ENCODE data around the gene TLR3.

TLR3 gene

GRCh38 chr4:186067757-186068385 is 1.1 kb upstream of the TLR3 start:
- ChIA-PET POLR2A (no interaction called here), CTCF (interaction anchor here (0.7 to 3.5 kb wide), 11 partner anchors 9 to 525 kb away, joined by 3 to 52 read pairs (median 4); no protein-coding TSS in a partner anchor)
- Histone ChIP-seq H3K4me1 (ENCODE audit: control extremely low read depth in 1 of 4, control insufficient read depth in 4 of 4, insufficient read depth in 4 of 4, low read length in 3 of 4) (peaks cover 8 to 14% (median 10%) of the 10 kb centered on the region in 4 experiments), H3K27ac (ENCODE audit: insufficient read depth in 1 of 2, low read depth in 1 of 2, low read length in 2 of 2, poor library complexity in 1 of 2, severe bottlenecking in 2 of 2) (no peak overlapping the region), H3K36me3 (ENCODE audit: control insufficient read depth in 4 of 4, insufficient read depth in 4 of 4, low read length in 3 of 4) (no peaks in the 10 kb centered on the region), H3K27me3 (replicated peaks in 2 of 5; ENCODE audit: control insufficient read depth in 4 of 5, insufficient read depth in 5 of 5, low read length in 4 of 5) (no peaks in the 10 kb centered on the region), H3K4me3 (ENCODE audit: control insufficient read depth in 1 of 7, extremely low read depth in 1 of 7, insufficient read depth in 4 of 7, low read depth in 2 of 7, low read length in 6 of 7) (peak overlapping the region in 5 of 7 experiments; percentile 77 to 98 (median 85)), H3K9me3 (ENCODE audit: control extremely low read depth in 1 of 5, control insufficient read depth in 4 of 5, insufficient read depth in 2 of 5, low read depth in 1 of 5, low read length in 4 of 5) (no peaks in the 10 kb centered on the region)
- 55% methylated on average over 6 of the region's 9 CpGs for WGBS (ENCODE audit: insufficient coverage)
- DNase-seq: peak; percentile 73 to 78 (median 75)

GRCh38 chr4:186069729-186070128 is 773 bp downstream of the TLR3 start:
- H3K27ac ChIP-seq (ENCODE audit: insufficient read depth in 1 of 2, low read depth in 1 of 2, low read length in 2 of 2, poor library complexity in 1 of 2, severe bottlenecking in 2 of 2): no peak overlapping the region
- no peaks in the 10 kb centered on the region for H3K9me3 ChIP-seq (ENCODE audit: control extremely low read depth in 1 of 5, control insufficient read depth in 4 of 5, insufficient read depth in 2 of 5, low read depth in 1 of 5, low read length in 4 of 5)
- no peaks in the 10 kb centered on the region for H3K27me3 ChIP-seq (replicated peaks in 2 of 5; ENCODE audit: control insufficient read depth in 4 of 5, insufficient read depth in 5 of 5, low read length in 4 of 5)
- no peaks in the 10 kb centered on the region for H3K36me3 ChIP-seq (ENCODE audit: control insufficient read depth in 4 of 4, insufficient read depth in 4 of 4, low read length in 3 of 4)
- peak overlapping the region in 5 of 7 experiments; percentile 77 to 98 (median 85) for H3K4me3 ChIP-seq (ENCODE audit: control insufficient read depth in 1 of 7, extremely low read depth in 1 of 7, insufficient read depth in 4 of 7, low read depth in 2 of 7, low read length in 6 of 7)
- 91% methylated on average over 4 of the region's 4 CpGs for WGBS (ENCODE audit: insufficient coverage)
- ChIA-PET CTCF (interaction anchor here (1.6 to 2.9 kb wide), 3 partner anchors 16 to 68 kb away, joined by 3 to 9 read pairs (median 8); no protein-coding TSS in a partner anchor), POLR2A (no interaction called here)
- H3K4me1 ChIP-seq (ENCODE audit: control extremely low read depth in 1 of 4, control insufficient read depth in 4 of 4, insufficient read depth in 4 of 4, low read length in 3 of 4): peaks cover 8 to 14% (median 10%) of the 10 kb centered on the region in 4 experiments
- DNase-seq: no peak

GRCh38 chr4:186072516-186072915 is 3.6 kb downstream of the TLR3 start:
- Histone ChIP-seq H3K27me3 (replicated peaks in 2 of 5; ENCODE audit: control insufficient read depth in 4 of 5, insufficient read depth in 5 of 5, low read length in 4 of 5) (peaks cover 0 to 1% (median 0%) of the 10 kb centered on the region in 5 experiments), H3K27ac (ENCODE audit: insufficient read depth in 1 of 2, low read depth in 1 of 2, low read length in 2 of 2, poor library complexity in 1 of 2, severe bottlenecking in 2 of 2) (no peak overlapping the region), H3K4me3 (ENCODE audit: control insufficient read depth in 1 of 7, extremely low read depth in 1 of 7, insufficient read depth in 4 of 7, low read depth in 2 of 7, low read length in 6 of 7) (no peak overlapping the region), H3K9me3 (ENCODE audit: control extremely low read depth in 1 of 5, control insufficient read depth in 4 of 5, insufficient read depth in 2 of 5, low read depth in 1 of 5, low read length in 4 of 5) (no peaks in the 10 kb centered on the region), H3K36me3 (ENCODE audit: control insufficient read depth in 4 of 4, insufficient read depth in 4 of 4, low read length in 3 of 4) (no peaks in the 10 kb centered on the region), H3K4me1 (ENCODE audit: control extremely low read depth in 1 of 4, control insufficient read depth in 4 of 4, insufficient read depth in 4 of 4, low read length in 3 of 4) (peaks cover 8 to 14% (median 10%) of the 10 kb centered on the region in 4 experiments)
- ChIA-PET CTCF (interaction anchor here (1.3 to 2.9 kb wide), 2 partner anchors 16 to 65 kb away, joined by 4 to 9 read pairs; no protein-coding TSS in a partner anchor), POLR2A (no interaction called here)
- no peak for DNase-seq
- WGBS (ENCODE audit: insufficient coverage): 100% methylated on average over 7 of the region's 10 CpGs

- peak in 2 of 3 donors; percentile 37 to 55 for DNase-seq
- WGBS (ENCODE audit: insufficient coverage): 80% methylated on average over 5 of the region's 7 CpGs
- ChIA-PET POLR2A (no interaction called here), CTCF (interaction anchor here (1.5 kb wide), 1 partner anchor 62 kb away, joined by 4 read pairs; no protein-coding TSS in a partner anchor)
- Histone ChIP-seq H3K27ac (ENCODE audit: insufficient read depth in 1 of 2, low read depth in 1 of 2, low read length in 2 of 2, poor library complexity in 1 of 2, severe bottlenecking in 2 of 2) (no peak overlapping the region), H3K4me1 (ENCODE audit: control extremely low read depth in 1 of 4, control insufficient read depth in 4 of 4, insufficient read depth in 4 of 4, low read length in 3 of 4) (peaks cover 2 to 7% (median 3%) of the 10 kb centered on the region in 4 experiments), H3K4me3 (ENCODE audit: control insufficient read depth in 1 of 7, extremely low read depth in 1 of 7, insufficient read depth in 4 of 7, low read depth in 2 of 7, low read length in 6 of 7) (no peak overlapping the region), H3K9me3 (ENCODE audit: control extremely low read depth in 1 of 5, control insufficient read depth in 4 of 5, insufficient read depth in 2 of 5, low read depth in 1 of 5, low read length in 4 of 5) (no peaks in the 10 kb centered on the region), H3K36me3 (ENCODE audit: control insufficient read depth in 4 of 4, insufficient read depth in 4 of 4, low read length in 3 of 4) (peaks cover 0 to 4% (median 0%) of the 10 kb centered on the region in 4 experiments), H3K27me3 (replicated peaks in 2 of 5; ENCODE audit: control insufficient read depth in 4 of 5, insufficient read depth in 5 of 5, low read length in 4 of 5) (peaks cover 0 to 1% (median 0%) of the 10 kb centered on the region in 5 experiments)
Observed at GRCh38 chr4:186074189-186074588, 5.2 kb downstream of the TLR3 start.

- WGBS (ENCODE audit: insufficient coverage): 89% methylated on average over 10 of the region's 11 CpGs
- Histone ChIP-seq H3K4me3 (ENCODE audit: control insufficient read depth in 1 of 7, extremely low read depth in 1 of 7, insufficient read depth in 4 of 7, low read depth in 2 of 7, low read length in 6 of 7) (no peak overlapping the region), H3K36me3 (ENCODE audit: control insufficient read depth in 4 of 4, insufficient read depth in 4 of 4, low read length in 3 of 4) (peaks cover 0 to 13% (median 6%) of the 10 kb centered on the region in 4 experiments), H3K9me3 (ENCODE audit: control extremely low read depth in 1 of 5, control insufficient read depth in 4 of 5, insufficient read depth in 2 of 5, low read depth in 1 of 5, low read length in 4 of 5) (no peaks in the 10 kb centered on the region), H3K4me1 (ENCODE audit: control extremely low read depth in 1 of 4, control insufficient read depth in 4 of 4, insufficient read depth in 4 of 4, low read length in 3 of 4) (no peaks in the 10 kb centered on the region), H3K27me3 (replicated peaks in 2 of 5; ENCODE audit: control insufficient read depth in 4 of 5, insufficient read depth in 5 of 5, low read length in 4 of 5) (peaks cover 0 to 3% (median 0%) of the 10 kb centered on the region in 5 experiments), H3K27ac (ENCODE audit: insufficient read depth in 1 of 2, low read depth in 1 of 2, low read length in 2 of 2, poor library complexity in 1 of 2, severe bottlenecking in 2 of 2) (no peak overlapping the region)
- ChIA-PET POLR2A (no interaction called here), CTCF (interaction anchor here (1.4 to 2.2 kb wide), 2 partner anchors 11 to 12 kb away, joined by 5 read pairs; no protein-coding TSS in a partner anchor)
- no peak for DNase-seq
Observed at GRCh38 chr4:186078981-186079638, 10.2 kb downstream of the TLR3 start.

GRCh38 chr4:186079694-186080093 is 10.7 kb downstream of the TLR3 start:
- DNase-seq: no peak
- H3K36me3 ChIP-seq (ENCODE audit: control insufficient read depth in 4 of 4, insufficient read depth in 4 of 4, low read length in 3 of 4): peaks cover 0 to 13% (median 6%) of the 10 kb centered on the region in 4 experiments
- no peaks in the 10 kb centered on the region for H3K4me1 ChIP-seq (ENCODE audit: control extremely low read depth in 1 of 4, control insufficient read depth in 4 of 4, insufficient read depth in 4 of 4, low read length in 3 of 4)
- no peaks in the 10 kb centered on the region for H3K9me3 ChIP-seq (ENCODE audit: control extremely low read depth in 1 of 5, control insufficient read depth in 4 of 5, insufficient read depth in 2 of 5, low read depth in 1 of 5, low read length in 4 of 5)
- POLR2A ChIA-PET: no interaction called here
- CTCF ChIA-PET: interaction anchor here (1.4 to 2.2 kb wide), 2 partner anchors 11 to 12 kb away, joined by 5 read pairs; no protein-coding TSS in a partner anchor
- WGBS (ENCODE audit: insufficient coverage): 95% methylated on average over 9 of the region's 9 CpGs
- H3K27ac ChIP-seq (ENCODE audit: insufficient read depth in 1 of 2, low read depth in 1 of 2, low read length in 2 of 2, poor library complexity in 1 of 2, severe bottlenecking in 2 of 2): no peak overlapping the region
- H3K4me3 ChIP-seq (ENCODE audit: control insufficient read depth in 1 of 7, extremely low read depth in 1 of 7, insufficient read depth in 4 of 7, low read depth in 2 of 7, low read length in 6 of 7): no peak overlapping the region
- H3K27me3 ChIP-seq (replicated peaks in 2 of 5; ENCODE audit: control insufficient read depth in 4 of 5, insufficient read depth in 5 of 5, low read length in 4 of 5): peaks cover 0 to 3% (median 0%) of the 10 kb centered on the region in 5 experiments
